ENCODE data around the gene TRA2A. TPM values are rescaled to one million over a fixed set of nuclear protein-coding genes. Genes with fewer than 3 reads are reported as not detected.

The TRA2A gene
- total and polyA plus RNA-seq, 9 of the 15 experiments (the other 6 are each of a cell fraction or from before 2014, with no cell fraction given): 22.7 to 210 (median 73.9) TPM

DNA sequence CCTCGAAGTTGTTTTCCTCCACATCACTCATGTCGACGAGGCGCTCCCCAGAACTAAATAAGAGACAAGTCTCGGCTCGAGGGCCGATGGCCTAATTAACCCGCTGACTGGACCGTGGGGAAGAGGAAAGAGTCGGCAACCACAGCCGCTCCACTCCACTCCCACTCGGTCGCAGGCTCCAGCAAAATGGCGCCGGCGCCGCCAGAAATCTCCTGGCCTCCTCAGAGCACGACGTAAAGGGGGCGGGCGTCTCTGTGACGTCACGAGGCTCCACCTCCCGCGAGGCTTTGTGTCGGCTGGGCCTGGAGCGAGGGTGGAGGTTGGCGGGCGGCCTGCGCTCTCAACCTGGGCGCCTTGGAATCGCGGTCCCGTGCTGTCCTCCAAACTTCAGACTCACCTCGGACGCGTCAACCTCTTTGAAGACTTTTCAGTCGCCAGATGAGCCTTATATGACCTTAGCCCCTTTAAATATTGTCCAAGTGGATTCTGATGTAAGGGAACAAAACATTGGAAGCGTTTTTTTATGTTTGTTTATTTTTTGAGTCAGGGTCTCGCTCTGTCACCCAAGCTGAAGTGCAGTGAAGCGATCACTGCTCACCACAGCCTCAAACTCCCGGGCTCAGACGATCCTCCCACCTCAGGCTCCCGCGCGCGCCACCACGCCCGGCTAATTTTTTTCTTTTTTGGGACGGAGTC lies at the start of gene TRA2A (continued):
- no peak for TF ChIP-seq WHSC1 (IDR thresholded peaks at IDR 0.05; ENCODE audit: low read length)
- TF ChIP-seq POLR2H (tag; IDR thresholded peaks at IDR 0.05; ENCODE audit: low read depth): peak; percentile 97
- TF ChIP-seq, protein P1, sequence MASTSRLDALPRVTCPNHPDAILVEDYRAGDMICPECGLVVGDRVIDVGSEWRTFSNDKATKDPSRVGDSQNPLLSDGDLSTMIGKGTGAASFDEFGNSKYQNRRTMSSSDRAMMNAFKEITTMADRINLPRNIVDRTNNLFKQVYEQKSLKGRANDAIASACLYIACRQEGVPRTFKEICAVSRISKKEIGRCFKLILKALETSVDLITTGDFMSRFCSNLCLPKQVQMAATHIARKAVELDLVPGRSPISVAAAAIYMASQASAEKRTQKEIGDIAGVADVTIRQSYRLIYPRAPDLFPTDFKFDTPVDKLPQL (IDR thresholded peaks at IDR 0.05; ENCODE audit: extremely low read depth, insufficient read length): peak; percentile 69
- no peak for TF ChIP-seq DMBX1 (CRISPR knock-in tag; IDR thresholded peaks at IDR 0.05; ENCODE audit: borderline replicate concordance)
- TF ChIP-seq, protein P2, sequence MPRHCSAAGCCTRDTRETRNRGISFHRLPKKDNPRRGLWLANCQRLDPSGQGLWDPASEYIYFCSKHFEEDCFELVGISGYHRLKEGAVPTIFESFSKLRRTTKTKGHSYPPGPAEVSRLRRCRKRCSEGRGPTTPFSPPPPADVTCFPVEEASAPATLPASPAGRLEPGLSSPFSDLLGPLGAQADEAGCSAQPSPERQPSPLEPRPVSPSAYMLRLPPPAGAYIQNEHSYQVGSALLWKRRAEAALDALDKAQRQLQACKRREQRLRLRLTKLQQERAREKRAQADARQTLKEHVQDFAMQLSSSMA (CRISPR knock-in tag; IDR thresholded peaks at IDR 0.05): no peak
- peak; percentile 7; the same call in 1 of the 2 replicates for TF ChIP-seq CTBP1 (IDR thresholded peaks at IDR 0.05; ENCODE audit: borderline replicate concordance)
- no peak for TF ChIP-seq RBM15 (IDR thresholded peaks at IDR 0.05; ENCODE audit: insufficient read depth, low read length)
- TF ChIP-seq POLR2AphosphoS2 (IDR thresholded peaks at IDR 0.05; ENCODE audit: low read length): peak; percentile 86; the same call in 1 of the 2 replicates
- TF ChIP-seq ZNF75A (CRISPR knock-in tag; IDR thresholded peaks at IDR 0.05): no peak
- no peak for TF ChIP-seq ZEB2 (IDR thresholded peaks at IDR 0.05)
- no peak for TF ChIP-seq FOXK1 (CRISPR knock-in tag; IDR thresholded peaks at IDR 0.05; ENCODE audit: borderline replicate concordance)
- TF ChIP-seq MIER1 (IDR thresholded peaks at IDR 0.05; ENCODE audit: low read depth): no peak
- TF ChIP-seq ELF4 (CRISPR knock-in tag; IDR thresholded peaks at IDR 0.05): no peak
- TF ChIP-seq NFE2L1 (tag; IDR thresholded peaks at IDR 0.05; ENCODE audit: borderline replicate concordance, low read depth): no peak
- peak; percentile 21; the same call in 1 of the 2 replicates for TF ChIP-seq TARDBP (IDR thresholded peaks at IDR 0.05)
- TF ChIP-seq, protein P3, sequence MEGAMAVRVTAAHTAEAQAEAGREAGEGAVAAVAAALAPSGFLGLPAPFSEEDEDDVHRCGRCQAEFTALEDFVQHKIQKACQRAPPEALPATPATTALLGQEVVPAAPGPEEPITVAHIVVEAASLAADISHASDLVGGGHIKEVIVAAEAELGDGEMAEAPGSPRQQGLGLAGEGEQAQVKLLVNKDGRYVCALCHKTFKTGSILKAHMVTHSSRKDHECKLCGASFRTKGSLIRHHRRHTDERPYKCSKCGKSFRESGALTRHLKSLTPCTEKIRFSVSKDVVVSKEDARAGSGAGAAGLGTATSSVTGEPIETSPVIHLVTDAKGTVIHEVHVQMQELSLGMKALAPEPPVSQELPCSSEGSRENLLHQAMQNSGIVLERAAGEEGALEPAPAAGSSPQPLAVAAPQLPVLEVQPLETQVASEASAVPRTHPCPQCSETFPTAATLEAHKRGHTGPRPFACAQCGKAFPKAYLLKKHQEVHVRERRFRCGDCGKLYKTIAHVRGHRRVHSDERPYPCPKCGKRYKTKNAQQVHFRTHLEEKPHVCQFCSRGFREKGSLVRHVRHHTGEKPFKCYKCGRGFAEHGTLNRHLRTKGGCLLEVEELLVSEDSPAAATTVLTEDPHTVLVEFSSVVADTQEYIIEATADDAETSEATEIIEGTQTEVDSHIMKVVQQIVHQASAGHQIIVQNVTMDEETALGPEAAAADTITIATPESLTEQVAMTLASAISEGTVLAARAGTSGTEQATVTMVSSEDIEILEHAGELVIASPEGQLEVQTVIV (CRISPR knock-in tag; IDR thresholded peaks at IDR 0.05; ENCODE audit: borderline replicate concordance): no peak
- no peak for TF ChIP-seq HDAC6 (IDR thresholded peaks at IDR 0.05; ENCODE audit: low read depth, low read length)
- TF ChIP-seq ZNF41 (CRISPR knock-in tag; conservative IDR thresholded peaks at IDR 0.05): no peak
- TF ChIP-seq SRF (CRISPR knock-in tag; IDR thresholded peaks at IDR 0.05): no peak
- no peak for TF ChIP-seq ZNF311 (CRISPR knock-in tag; IDR thresholded peaks at IDR 0.05)
- TF ChIP-seq, protein P4, sequence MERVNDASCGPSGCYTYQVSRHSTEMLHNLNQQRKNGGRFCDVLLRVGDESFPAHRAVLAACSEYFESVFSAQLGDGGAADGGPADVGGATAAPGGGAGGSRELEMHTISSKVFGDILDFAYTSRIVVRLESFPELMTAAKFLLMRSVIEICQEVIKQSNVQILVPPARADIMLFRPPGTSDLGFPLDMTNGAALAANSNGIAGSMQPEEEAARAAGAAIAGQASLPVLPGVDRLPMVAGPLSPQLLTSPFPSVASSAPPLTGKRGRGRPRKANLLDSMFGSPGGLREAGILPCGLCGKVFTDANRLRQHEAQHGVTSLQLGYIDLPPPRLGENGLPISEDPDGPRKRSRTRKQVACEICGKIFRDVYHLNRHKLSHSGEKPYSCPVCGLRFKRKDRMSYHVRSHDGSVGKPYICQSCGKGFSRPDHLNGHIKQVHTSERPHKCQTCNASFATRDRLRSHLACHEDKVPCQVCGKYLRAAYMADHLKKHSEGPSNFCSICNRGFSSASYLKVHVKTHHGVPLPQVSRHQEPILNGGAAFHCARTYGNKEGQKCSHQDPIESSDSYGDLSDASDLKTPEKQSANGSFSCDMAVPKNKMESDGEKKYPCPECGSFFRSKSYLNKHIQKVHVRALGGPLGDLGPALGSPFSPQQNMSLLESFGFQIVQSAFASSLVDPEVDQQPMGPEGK (CRISPR knock-in tag; IDR thresholded peaks at IDR 0.05; ENCODE audit: borderline replicate concordance): no peak
- no peak for TF ChIP-seq NR2C2 (CRISPR knock-in tag; IDR thresholded peaks at IDR 0.05)
- peak; percentile 31; the same call in 1 of the 2 replicates for TF ChIP-seq NR2C2 (tag; IDR thresholded peaks at IDR 0.05)
- peak; percentile 67; the same call in 1 of the 2 replicates for TF ChIP-seq RB1 (IDR thresholded peaks at IDR 0.05; ENCODE audit: low read depth)

Data from K562 (cell line).